ENCODE data around the gene SLC51B.
A peak's percentile ranks its signal among the peaks of the same experiment; 100 is the strongest.
"Not testable (repeated sequence)": the region's sequence is repeated elsewhere in the genome, so short reads cannot be mapped to it uniquely, and the experiment has no call there.

The SLC51B gene

DNA sequence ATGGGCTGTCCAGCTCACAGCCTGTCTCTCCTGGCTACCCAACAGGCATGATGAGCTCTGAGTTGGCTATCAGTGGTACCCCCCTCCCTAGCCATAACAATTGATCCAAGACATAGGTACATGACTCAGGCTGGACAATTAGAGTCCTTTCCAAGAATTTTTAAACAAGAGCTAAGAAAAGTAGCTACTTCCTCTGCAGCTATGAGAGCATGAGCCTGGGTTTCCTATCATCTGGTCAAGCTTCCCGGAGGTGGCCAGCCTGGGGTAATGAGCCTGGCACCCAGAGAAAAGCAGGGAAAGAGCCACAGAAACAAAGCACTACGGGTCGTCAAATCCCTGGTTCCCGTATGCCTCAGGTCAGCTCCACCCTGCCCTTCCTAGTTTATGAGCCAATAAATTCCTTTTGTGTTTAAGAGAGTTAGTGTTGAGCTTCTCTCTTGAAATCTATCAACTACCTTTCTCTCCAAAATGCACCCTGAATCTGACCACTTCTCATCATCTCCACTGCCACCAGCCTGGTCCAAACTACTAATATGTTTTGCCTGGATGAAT, 2.3 kb upstream of the SLC51B start:
- H3K36me3 ChIP-seq (replicated peaks; ENCODE audit: low read depth, low read length), result no peaks in the 10 kb centered on the region
- no peak overlapping the region for H3K27ac ChIP-seq (ENCODE audit: low read length)
- no peaks in the 10 kb centered on the region; the same call in 1 of the 2 replicates for H4K20me1 ChIP-seq (ENCODE audit: insufficient read depth, low read length)
- no peak overlapping the region for H3K4me3 ChIP-seq (ENCODE audit: low read length)
- no peak overlapping the region for H2AFZ ChIP-seq (ENCODE audit: low read depth, low read length)
- peaks cover 6% of the 10 kb centered on the region for H3K4me1 ChIP-seq (ENCODE audit: low read length)
- no peak overlapping the region for H3K4me2 ChIP-seq (ENCODE audit: low read length)
- H3K9me3 ChIP-seq (ENCODE audit: insufficient read depth, low read length), result no peaks in the 10 kb centered on the region
- no peaks in the 10 kb centered on the region for H3K79me2 ChIP-seq (ENCODE audit: low read length)
- no peaks in the 10 kb centered on the region for H3K27me3 ChIP-seq (ENCODE audit: low read depth, low read length)
- TF ChIP-seq EZH2phosphoT487 (IDR thresholded peaks at IDR 0.05; ENCODE audit: low read depth), result no peak
- TF ChIP-seq, protein P1, sequence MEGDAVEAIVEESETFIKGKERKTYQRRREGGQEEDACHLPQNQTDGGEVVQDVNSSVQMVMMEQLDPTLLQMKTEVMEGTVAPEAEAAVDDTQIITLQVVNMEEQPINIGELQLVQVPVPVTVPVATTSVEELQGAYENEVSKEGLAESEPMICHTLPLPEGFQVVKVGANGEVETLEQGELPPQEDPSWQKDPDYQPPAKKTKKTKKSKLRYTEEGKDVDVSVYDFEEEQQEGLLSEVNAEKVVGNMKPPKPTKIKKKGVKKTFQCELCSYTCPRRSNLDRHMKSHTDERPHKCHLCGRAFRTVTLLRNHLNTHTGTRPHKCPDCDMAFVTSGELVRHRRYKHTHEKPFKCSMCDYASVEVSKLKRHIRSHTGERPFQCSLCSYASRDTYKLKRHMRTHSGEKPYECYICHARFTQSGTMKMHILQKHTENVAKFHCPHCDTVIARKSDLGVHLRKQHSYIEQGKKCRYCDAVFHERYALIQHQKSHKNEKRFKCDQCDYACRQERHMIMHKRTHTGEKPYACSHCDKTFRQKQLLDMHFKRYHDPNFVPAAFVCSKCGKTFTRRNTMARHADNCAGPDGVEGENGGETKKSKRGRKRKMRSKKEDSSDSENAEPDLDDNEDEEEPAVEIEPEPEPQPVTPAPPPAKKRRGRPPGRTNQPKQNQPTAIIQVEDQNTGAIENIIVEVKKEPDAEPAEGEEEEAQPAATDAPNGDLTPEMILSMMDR (IDR thresholded peaks at IDR 0.05; ENCODE audit: low read depth, low read length), result no peak
- no peak overlapping the region for H3K9ac ChIP-seq (ENCODE audit: low read length)

DNA sequence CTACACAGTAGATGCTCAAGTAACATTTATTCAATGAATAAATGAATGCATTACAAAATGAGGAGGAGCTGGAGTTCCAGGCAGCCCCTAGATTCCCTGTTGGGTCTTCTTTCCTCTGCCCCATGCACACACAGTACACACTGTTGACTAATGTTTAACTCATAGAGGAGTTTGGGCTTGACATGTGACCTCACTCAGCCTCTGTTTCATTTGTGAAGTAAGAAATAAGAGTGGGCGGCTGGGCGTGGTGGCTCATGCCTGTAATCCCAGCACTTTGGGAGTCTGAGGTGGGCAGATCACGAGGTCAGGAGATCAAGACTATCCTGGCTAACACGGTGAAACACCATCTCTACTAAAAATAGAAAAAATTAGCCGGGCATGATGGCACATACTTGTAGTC, 969 bp upstream of the SLC51B start:
- not testable (repeated sequence) for H3K9ac ChIP-seq (ENCODE audit: low read length); H2AFZ ChIP-seq (ENCODE audit: low read depth, low read length)
- H3K4me2 ChIP-seq (ENCODE audit: low read length), result peak overlapping the region; percentile 17; the same call in 1 of the 2 replicates

DNA sequence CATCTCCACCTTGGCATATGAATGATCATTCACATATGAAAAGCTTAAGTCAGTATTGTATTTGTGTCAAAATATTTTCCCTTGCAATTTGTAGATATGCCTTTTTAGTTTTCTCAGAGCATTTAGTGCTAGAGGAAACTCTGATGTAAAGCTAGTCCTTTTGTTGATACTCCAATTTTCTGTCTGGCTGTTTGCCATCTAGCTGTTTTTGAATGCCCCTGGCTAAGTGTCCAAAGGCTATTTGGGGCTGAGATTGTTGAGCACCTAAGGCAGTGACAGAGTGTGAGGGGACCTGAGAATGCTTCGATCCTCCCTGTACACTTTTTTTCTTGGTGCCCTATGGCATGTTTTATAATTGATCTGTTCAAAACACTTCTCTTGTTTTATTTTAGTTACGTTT, 3.1 kb downstream of the SLC51B start:
- H3K4me2 ChIP-seq (ENCODE audit: low read length), result no peak overlapping the region

More for the DNA sequence above, 969 bp upstream of the SLC51B start:
- not testable (repeated sequence) for H3K36me3 ChIP-seq (replicated peaks; ENCODE audit: low read depth, low read length); H3K4me3 ChIP-seq (ENCODE audit: low read length); H3K4me1 ChIP-seq (ENCODE audit: low read length); H3K9me3 ChIP-seq (ENCODE audit: insufficient read depth, low read length); H3K79me2 ChIP-seq (ENCODE audit: low read length); H3K27me3 ChIP-seq (ENCODE audit: low read depth, low read length); H3K27ac ChIP-seq (ENCODE audit: low read length); H4K20me1 ChIP-seq (ENCODE audit: insufficient read depth, low read length)

DNA sequence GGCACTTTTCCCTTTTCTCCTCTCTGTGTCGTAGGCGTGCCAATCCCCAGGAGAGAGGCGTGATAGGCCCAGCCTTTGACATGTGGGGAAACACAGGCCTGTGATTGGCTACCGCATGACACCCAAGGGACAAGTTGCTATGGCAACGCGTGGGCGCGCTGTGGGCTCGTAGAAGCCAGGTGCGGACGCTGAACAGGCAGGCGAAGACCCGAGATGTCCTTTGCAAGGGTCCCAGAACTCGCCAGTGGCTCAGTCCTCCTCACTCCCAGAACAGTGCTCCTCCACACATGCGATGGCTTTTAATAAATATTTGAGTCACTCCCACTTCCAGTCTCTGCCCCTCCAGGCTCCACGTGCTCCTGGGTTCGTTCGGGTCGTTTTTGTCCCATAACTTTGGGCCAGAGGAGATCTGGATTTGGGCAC, 4.2 kb downstream of the SLC51B start:
- Histone ChIP-seq H3K79me2 (ENCODE audit: low read length) (no peaks in the 10 kb centered on the region), H3K4me1 (ENCODE audit: low read length) (peaks cover 11% of the 10 kb centered on the region), H2AFZ (ENCODE audit: low read depth, low read length) (peak overlapping the region; percentile 12; the same call in 1 of the 2 replicates), H3K27me3 (ENCODE audit: low read depth, low read length) (no peaks in the 10 kb centered on the region), H3K27ac (ENCODE audit: low read length) (no peak overlapping the region), H4K20me1 (ENCODE audit: insufficient read depth, low read length) (no peaks in the 10 kb centered on the region; the same call in 1 of the 2 replicates), H3K4me3 (ENCODE audit: low read length) (peak overlapping the region; percentile 70), H3K36me3 (replicated peaks; ENCODE audit: low read depth, low read length) (no peaks in the 10 kb centered on the region), H3K4me2 (ENCODE audit: low read length) (peak overlapping the region; percentile 82), H3K9me3 (ENCODE audit: insufficient read depth, low read length) (no peaks in the 10 kb centered on the region), H3K9ac (ENCODE audit: low read length) (no peak overlapping the region)
- TF ChIP-seq EZH2phosphoT487 (IDR thresholded peaks at IDR 0.05; ENCODE audit: low read depth), result no peak
- TF ChIP-seq, protein P1 (IDR thresholded peaks at IDR 0.05; ENCODE audit: low read depth, low read length), result no peak

More for the DNA sequence above, 3.1 kb downstream of the SLC51B start:
- H4K20me1 ChIP-seq (ENCODE audit: insufficient read depth, low read length), result no peaks in the 10 kb centered on the region; the same call in 1 of the 2 replicates
- no peak overlapping the region for H3K9ac ChIP-seq (ENCODE audit: low read length)
- no peaks in the 10 kb centered on the region for H3K79me2 ChIP-seq (ENCODE audit: low read length)
- H3K27ac ChIP-seq (ENCODE audit: low read length), result no peak overlapping the region
- no peaks in the 10 kb centered on the region for H3K36me3 ChIP-seq (replicated peaks; ENCODE audit: low read depth, low read length)
- no peak overlapping the region for H3K4me3 ChIP-seq (ENCODE audit: low read length)
- peaks cover 17% of the 10 kb centered on the region for H3K4me1 ChIP-seq (ENCODE audit: low read length)
- no peaks in the 10 kb centered on the region for H3K27me3 ChIP-seq (ENCODE audit: low read depth, low read length)
- H3K9me3 ChIP-seq (ENCODE audit: insufficient read depth, low read length), result no peaks in the 10 kb centered on the region
- no peak overlapping the region for H2AFZ ChIP-seq (ENCODE audit: low read depth, low read length)
- no peak for TF ChIP-seq EZH2phosphoT487 (IDR thresholded peaks at IDR 0.05; ENCODE audit: low read depth)
- TF ChIP-seq, protein P1 (IDR thresholded peaks at IDR 0.05; ENCODE audit: low read depth, low read length), result no peak
